Muscle layer of duodenum (tissue), 2 donors: ENCODE results near the gene EVI5L.

Source experiments
- H3K27ac ChIP-seq: one replicate; pipeline ENCODE4 v1.7.0; 2013; ENCODE audit warnings: mild to moderate bottlenecking, low read length
- H3K27me3 ChIP-seq: one replicate; pipeline ENCODE4 v1.7.0; 2013; ENCODE audit warnings: low read depth, mild to moderate bottlenecking, control low read depth, low read length
- H3K36me3 ChIP-seq, 2 donors: one replicate each; pipeline ENCODE4 v1.7.0; 2013; ENCODE audit warnings: low read length in 2 of 2, control low read depth in 1 of 2, mild to moderate bottlenecking in 1 of 2; ENCODE audit not compliant: insufficient read depth in 2 of 2, control insufficient read depth in 1 of 2
- H3K4me1 ChIP-seq, 2 donors: one replicate each; pipeline ENCODE4 v1.7.0; 2013; ENCODE audit warnings: low read length in 2 of 2, mild to moderate bottlenecking in 2 of 2, control low read depth in 1 of 2, moderate library complexity in 1 of 2; ENCODE audit not compliant: insufficient read depth in 2 of 2, control insufficient read depth in 1 of 2
- H3K4me3 ChIP-seq, 2 donors: one replicate each; pipeline ENCODE4 v1.7.0; 2013; ENCODE audit warnings: low read length in 2 of 2, low read depth in 1 of 2, mild to moderate bottlenecking in 1 of 2
- H3K9me3 ChIP-seq, 2 donors: one replicate each; pipeline ENCODE4 v1.7.0; 2013; ENCODE audit warnings: low read length in 2 of 2, control low read depth in 1 of 2, mild to moderate bottlenecking in 1 of 2; ENCODE audit not compliant: control insufficient read depth in 1 of 2
- donor health status: healthy.

EVI5L gene

DNA sequence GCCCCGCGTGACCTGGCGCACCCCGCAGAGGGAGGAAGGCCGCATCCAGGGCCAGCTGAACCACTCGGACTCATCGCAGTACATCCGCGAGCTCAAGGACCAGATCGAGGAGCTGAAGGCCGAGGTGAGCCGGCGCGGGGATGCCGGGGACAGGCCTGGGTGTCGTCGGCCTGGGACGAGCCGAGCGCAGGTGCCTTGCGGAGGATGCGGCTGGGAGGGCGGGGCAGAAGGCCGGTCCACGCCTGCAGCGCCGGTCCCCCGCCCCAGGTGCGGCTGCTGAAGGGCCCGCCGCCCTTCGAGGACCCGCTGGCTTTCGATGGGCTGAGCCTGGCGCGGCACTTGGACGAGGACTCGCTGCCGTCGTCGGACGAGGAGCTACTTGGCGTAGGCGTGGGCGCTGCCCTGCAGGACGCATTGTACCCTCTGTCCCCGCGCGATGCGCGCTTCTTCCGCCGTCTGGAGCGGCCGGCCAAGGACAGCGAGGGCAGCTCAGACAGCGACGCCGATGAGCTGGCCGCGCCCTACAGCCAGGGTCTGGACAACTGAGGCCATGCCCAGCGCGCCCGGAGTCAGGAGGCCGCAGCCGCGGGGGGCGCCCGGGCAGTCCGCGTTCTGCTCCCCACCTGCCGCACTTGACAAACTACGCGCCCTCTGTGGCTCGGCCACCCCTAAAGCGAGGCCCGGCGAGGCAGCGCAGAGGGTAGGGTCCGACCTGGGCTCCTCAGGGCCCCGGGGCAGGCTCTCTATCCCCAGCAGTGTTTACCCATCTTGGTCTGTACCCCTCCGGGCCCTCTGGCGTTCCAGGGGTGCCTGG is 33.3 kb downstream of the EVI5L start:
- no peaks in the 10 kb centered on the region for H3K9me3 ChIP-seq
- H3K4me3 ChIP-seq = no peak overlapping the region
- H3K27ac ChIP-seq = no peak overlapping the region
- peaks cover 0 to 18% of the 10 kb centered on the region in 2 donors for H3K4me1 ChIP-seq
- H3K27me3 ChIP-seq = peaks cover 18% of the 10 kb centered on the region
- H3K36me3 ChIP-seq = peaks cover 0 to 24% of the 10 kb centered on the region in 2 donors

GRCh38 chr19:7863971-7864689 is 34.1 kb downstream of the EVI5L start:
- H3K27ac ChIP-seq = no peak overlapping the region
- no peaks in the 10 kb centered on the region for H3K9me3 ChIP-seq
- H3K27me3 ChIP-seq = peaks cover 18% of the 10 kb centered on the region
- H3K36me3 ChIP-seq = peaks cover 0 to 18% of the 10 kb centered on the region in 2 donors
- H3K4me1 ChIP-seq = peaks cover 0 to 26% of the 10 kb centered on the region in 2 donors
- H3K4me3 ChIP-seq = no peak overlapping the region

- Histone ChIP-seq H3K27ac (no peak overlapping the region), H3K4me1 (peaks cover 0 to 31% of the 10 kb centered on the region in 2 donors), H3K27me3 (peaks cover 18% of the 10 kb centered on the region), H3K4me3 (no peak overlapping the region), H3K9me3 (no peaks in the 10 kb centered on the region), H3K36me3 (peaks cover 0 to 13% of the 10 kb centered on the region in 2 donors)
Measured at GRCh38 chr19:7864690-7865074, 34.7 kb downstream of the EVI5L start.

- peaks cover 0 to 10% of the 10 kb centered on the region in 2 donors for H3K36me3 ChIP-seq
- peaks cover 18% of the 10 kb centered on the region for H3K27me3 ChIP-seq
- H3K9me3 ChIP-seq = no peaks in the 10 kb centered on the region
- H3K27ac ChIP-seq = no peak overlapping the region
- peaks cover 0 to 37% of the 10 kb centered on the region in 2 donors for H3K4me1 ChIP-seq
- H3K4me3 ChIP-seq = no peak overlapping the region
Measured at GRCh38 chr19:7865262-7865911, 35.4 kb downstream of the EVI5L start.

- H3K9me3 ChIP-seq = no peaks in the 10 kb centered on the region
- peaks cover 13% of the 10 kb centered on the region for H3K27me3 ChIP-seq
- H3K4me3 ChIP-seq = no peak overlapping the region
- H3K27ac ChIP-seq = no peak overlapping the region
- peaks cover 0 to 47% of the 10 kb centered on the region in 2 donors for H3K4me1 ChIP-seq
- H3K36me3 ChIP-seq = no peaks in the 10 kb centered on the region
Measured at GRCh38 chr19:7866399-7867091, 36.5 kb downstream of the EVI5L start.

- H3K4me3 ChIP-seq = no peak overlapping the region
- no peaks in the 10 kb centered on the region for H3K9me3 ChIP-seq
- H3K27me3 ChIP-seq = peaks cover 11% of the 10 kb centered on the region
- H3K4me1 ChIP-seq = peaks cover 0 to 46% of the 10 kb centered on the region in 2 donors
- H3K27ac ChIP-seq = no peak overlapping the region
- no peaks in the 10 kb centered on the region for H3K36me3 ChIP-seq
Measured at GRCh38 chr19:7867092-7867844, 37.2 kb downstream of the EVI5L start.

GRCh38 chr19:7868326-7868670 is 38.3 kb downstream of the EVI5L start:
- Histone ChIP-seq H3K4me3 (peak overlapping the region in 1 of 2 donors; percentile 61), H3K4me1 (peaks cover 0 to 50% of the 10 kb centered on the region in 2 donors), H3K27ac (no peak overlapping the region), H3K9me3 (no peaks in the 10 kb centered on the region), H3K36me3 (no peaks in the 10 kb centered on the region), H3K27me3 (peaks cover 17% of the 10 kb centered on the region)

DNA sequence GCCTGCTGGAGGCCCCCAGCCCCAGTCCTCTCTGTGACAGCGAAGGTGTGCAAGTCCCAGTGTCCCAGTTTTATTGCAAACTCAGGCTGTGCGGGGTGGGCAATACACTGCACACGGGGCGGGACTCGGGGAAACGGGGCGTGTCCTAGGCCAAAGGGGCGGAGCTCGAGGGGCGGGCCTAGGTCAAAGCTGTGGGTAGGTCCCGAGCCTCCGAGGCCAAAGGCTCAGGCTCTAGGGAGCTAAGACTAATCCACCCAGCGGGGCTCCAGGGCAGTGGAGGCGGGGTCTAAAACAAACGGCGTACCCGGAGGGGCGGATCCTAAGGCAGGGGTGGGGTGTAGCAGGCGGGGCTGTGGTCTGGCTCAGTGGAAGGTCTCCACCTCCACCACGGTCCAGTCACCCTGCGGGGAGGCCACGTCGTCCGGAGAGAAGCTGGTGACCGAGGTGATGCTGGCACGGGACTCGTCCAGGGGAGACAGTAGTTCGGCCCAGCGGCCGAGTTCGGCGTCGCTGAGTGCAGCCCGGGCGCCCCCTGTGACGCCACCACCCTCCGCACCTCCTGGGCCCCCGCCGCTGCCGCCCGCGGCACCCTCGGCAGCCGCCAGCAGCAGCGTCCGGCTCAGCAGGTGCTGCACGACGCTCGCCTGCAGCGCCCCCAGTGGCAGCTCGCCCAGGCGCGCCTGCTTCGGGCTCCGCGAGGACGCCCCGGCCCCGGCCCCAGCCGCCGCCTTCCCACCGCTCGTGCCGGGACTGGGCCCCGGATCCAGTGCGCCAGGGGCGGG is 38.8 kb downstream of the EVI5L start:
- Histone ChIP-seq H3K36me3 (no peaks in the 10 kb centered on the region), H3K27ac (no peak overlapping the region), H3K4me3 (peak overlapping the region; percentile 39 to 61), H3K9me3 (no peaks in the 10 kb centered on the region), H3K4me1 (peaks cover 0 to 56% of the 10 kb centered on the region in 2 donors), H3K27me3 (peaks cover 21% of the 10 kb centered on the region)

- Histone ChIP-seq H3K27ac (no peak overlapping the region), H3K9me3 (no peaks in the 10 kb centered on the region), H3K4me1 (peaks cover 0 to 61% of the 10 kb centered on the region in 2 donors), H3K27me3 (peaks cover 22% of the 10 kb centered on the region), H3K36me3 (no peaks in the 10 kb centered on the region), H3K4me3 (peak overlapping the region in 1 of 2 donors; percentile 61)
Measured at GRCh38 chr19:7869453-7869909, 39.5 kb downstream of the EVI5L start.
